IMR-90 (cell line): ENCODE measurements around the gene MID1. TPM values are rescaled to one million over a fixed set of nuclear protein-coding genes. Genes with fewer than 3 reads are reported as not detected.
A peak's percentile ranks its signal among the peaks of the same experiment; 100 is the strongest.

Experiments
- ATAC-seq: fragments of 200-7000 bp; cut with Tn5 transposase; 2 replicates; pipeline ENCODE4 v1.9.1; 2020; ENCODE audit warnings: low read depth, mild to moderate bottlenecking, moderate library complexity
- BruUV-seq: library from RNA; stranded (reverse); fragments of 400-500 nt; replicated peaks from 2 replicates; lab custom pipeline; 2021; lab: Mats Ljungman, UMichigan
- CTCF ChIA-PET: fragments of 300-600 bp; formaldehyde crosslinking; extraction: SDS; loops from one replicate; lab custom pipeline; 2021; ENCODE audit warnings: antibody characterized with exemption; lab: Yijun Ruan, JAX
- POLR2A ChIA-PET: fragments of 300-600 bp; sonication (Branson Sonifier 250); formaldehyde crosslinking; loops from one replicate; lab custom pipeline; 2022; ENCODE audit warnings: antibody characterized with exemption; ENCODE audit not compliant: unreplicated experiment; lab: Charles Lee
- DNase-seq: peaks from one replicate; pipeline ENCODE4 v3.0.0; 2013
- H2AFZ ChIP-seq: replicated peaks from 2 replicates; pipeline ENCODE3; 2013; ENCODE audit warnings: low read length, mild to moderate bottlenecking; ENCODE audit not compliant: poor library complexity
- H2AK5ac ChIP-seq: 2 replicates; pipeline ENCODE4 v1.6.1; 2013; ENCODE audit warnings: low read depth, low read length, inconsistent platforms
- H2AK9ac ChIP-seq: replicated peaks from 2 replicates; pipeline ENCODE3; 2013; ENCODE audit warnings: mild to moderate bottlenecking, low read depth, low read length, moderate library complexity; ENCODE audit not compliant: poor library complexity
- H2BK120ac ChIP-seq: 2 replicates; pipeline ENCODE4 v1.6.1; 2013; ENCODE audit warnings: low read depth, low read length, inconsistent platforms
- H2BK15ac ChIP-seq: 3 replicates; pipeline ENCODE4 v1.6.1; 2013; ENCODE audit warnings: low read depth, low read length, inconsistent platforms
- H2BK20ac ChIP-seq: 2 replicates; pipeline ENCODE4 v1.6.1; 2013; ENCODE audit warnings: low read depth, mild to moderate bottlenecking, inconsistent platforms, low read length, moderate library complexity
- H2BK5ac ChIP-seq: 2 replicates; pipeline ENCODE4 v1.6.1; 2013; ENCODE audit warnings: mild to moderate bottlenecking, low read depth, low read length, inconsistent platforms; ENCODE audit not compliant: poor library complexity, severe bottlenecking
- H3K14ac ChIP-seq: replicated peaks from 2 replicates; pipeline ENCODE4 v1.6.1; 2013; ENCODE audit warnings: low read depth, low read length, inconsistent platforms
- H3K18ac ChIP-seq: 2 replicates; pipeline ENCODE4 v1.6.1; 2013; ENCODE audit warnings: low read depth, low read length, control low read depth
- H3K23ac ChIP-seq: 2 replicates; pipeline ENCODE4 v1.6.1; 2013; ENCODE audit warnings: low read depth, low read length, inconsistent platforms
- H3K27ac ChIP-seq: 2 replicates; pipeline ENCODE4 v1.5.1; 2013; ENCODE audit warnings: mild to moderate bottlenecking, control low read depth, low read length; ENCODE audit not compliant: insufficient read depth
- H3K27me3 ChIP-seq: 2 replicates; pipeline ENCODE4 v1.6.1; 2013; ENCODE audit warnings: low read length; ENCODE audit not compliant: control insufficient read depth, insufficient read depth
- H3K36me3 ChIP-seq: 2 replicates; pipeline ENCODE4 v1.6.1; 2013; ENCODE audit warnings: low read length, mixed read lengths; ENCODE audit not compliant: control insufficient read depth, insufficient read depth
- H3K4ac ChIP-seq: 2 replicates; pipeline ENCODE4 v1.6.1; 2013; ENCODE audit warnings: low read depth, low read length, inconsistent platforms
- H3K4me1 ChIP-seq: 2 replicates; pipeline ENCODE4 v1.6.1; 2013; ENCODE audit warnings: low read length, mixed read lengths; ENCODE audit not compliant: control insufficient read depth, insufficient read depth
- H3K4me2 ChIP-seq: 2 replicates; pipeline ENCODE4 v1.6.1; 2013; ENCODE audit warnings: low read depth, mild to moderate bottlenecking, control low read depth, low read length, moderate library complexity
- H3K4me3 ChIP-seq: 2 replicates; pipeline ENCODE4 v1.5.1; 2013; ENCODE audit warnings: low read depth, mild to moderate bottlenecking, control low read depth, low read length, moderate library complexity; ENCODE audit not compliant: insufficient read depth
- H3K56ac ChIP-seq: 2 replicates; pipeline ENCODE4 v1.6.1; 2013; ENCODE audit warnings: low read length, inconsistent platforms; ENCODE audit not compliant: insufficient read depth; ENCODE audit errors: extremely low read depth
- H3K79me1 ChIP-seq, 2 experiments: 2 replicates each; pipeline ENCODE4 v1.6.1; 2013; ENCODE audit warnings: low read length in 2 of 2, inconsistent platforms in 1 of 2, low read depth in 1 of 2
- H3K9ac ChIP-seq: 2 replicates; pipeline ENCODE4 v1.6.1; 2013; ENCODE audit warnings: low read depth, low read length, control low read depth
- H3K9me1 ChIP-seq: 2 replicates; pipeline ENCODE4 v1.6.1; 2013; ENCODE audit warnings: low read length, inconsistent platforms; ENCODE audit not compliant: insufficient read depth
- H3K9me3 ChIP-seq: 2 replicates; pipeline ENCODE4 v1.6.1; 2013; ENCODE audit warnings: low read length; ENCODE audit not compliant: control insufficient read depth, insufficient read depth
- H4K20me1 ChIP-seq: 2 replicates; pipeline ENCODE4 v1.6.1; 2013; ENCODE audit warnings: low read length, inconsistent platforms; ENCODE audit not compliant: insufficient read depth
- H4K5ac ChIP-seq: 2 replicates; pipeline ENCODE4 v1.6.1; 2013; ENCODE audit warnings: mild to moderate bottlenecking, low read depth, low read length, control low read depth
- H4K8ac ChIP-seq, 2 experiments: 2 replicates each; pipeline ENCODE4 v1.6.1; 2013; ENCODE audit warnings: low read depth in 2 of 2, low read length in 2 of 2, control low read depth in 1 of 2, inconsistent platforms in 1 of 2
- H4K91ac ChIP-seq: 2 replicates; pipeline ENCODE4 v1.6.1; 2013; ENCODE audit warnings: low read depth, low read length, inconsistent platforms; ENCODE audit not compliant: insufficient read depth
- MXI1 ChIP-seq: IDR thresholded peaks from 2 replicates; pipeline ENCODE4 v1.6.1; 2012; ENCODE audit warnings: low read depth, mild to moderate bottlenecking, low read length, moderate library complexity, borderline replicate concordance
- POLR2A ChIP-seq: IDR thresholded peaks from 2 replicates; pipeline ENCODE4 v1.6.1; 2012; ENCODE audit warnings: mild to moderate bottlenecking, low read depth, low read length
- RCOR1 ChIP-seq: IDR thresholded peaks from 2 replicates; pipeline ENCODE4 v1.6.1; 2012; ENCODE audit warnings: mild to moderate bottlenecking, low read length, improper control_type of control experiment; ENCODE audit not compliant: insufficient replicate concordance
- USF2 ChIP-seq: fragments of 150-350 bp; IDR thresholded peaks from 2 replicates; pipeline ENCODE4 v1.6.1; 2017; ENCODE audit warnings: mild to moderate bottlenecking, antibody characterized with exemption, low read length, low read depth
- dilution Hi-C: fragments of 300-500 bp; cut with HindIII; formaldehyde crosslinking; loops from one replicate; pipeline ENCODE4 v1.14.3; 2018; ENCODE audit warnings: low sequenced_read_pairs; ENCODE audit not compliant: unreplicated experiment
- in situ Hi-C: fragments of 300-500 bp; cut with MboI; formaldehyde crosslinking; loops from 3 replicates; pipeline ENCODE4 v1.14.3; 2019; ENCODE audit warnings: low sequenced_read_pairs, inconsistent platforms, mixed read lengths
- intact Hi-C: fragments of 100-400 bp; cut with micrococcal nuclease; formaldehyde crosslinking; loops from 2 replicates; pipeline ENCODE4 v1.10.0; 2022
- polyA plus RNA-seq, 3 experiments: library from polyadenylated mRNA; depleted of rRNA; stranded (reverse); fragments of >200 nt; gene quantifications; 2 replicates each; pipeline ENCODE4 v1.2.3, GENCODE V29; 2012; ENCODE audit warnings: low replicate concordance in 1 of 3
- total RNA-seq: library from RNA; depleted of rRNA; stranded (reverse); fragments of >200 nt; gene quantifications from 2 replicates; pipeline ENCODE4 v1.2.3, GENCODE V29; 2012
- TF ChIP-seq, protein P1 (sequence below): conservative IDR thresholded peaks from 2 replicates; pipeline ENCODE4 v1.5.1; 2012; ENCODE audit warnings: mild to moderate bottlenecking, low read depth, low read length, improper control_type of control experiment

The MID1 gene
- total and polyA plus RNA-seq, 2 of the 4 experiments (the other 2 are of a cell fraction) = 37.2 to 106 TPM

- POLR2A ChIA-PET = no interaction called here
- Histone ChIP-seq H4K8ac (no peak overlapping the region), H3K36me3 (no peaks in the 10 kb centered on the region), H3K27ac (peak overlapping the region; percentile 64; the same call in 1 of the 2 replicates), H4K91ac (no peak overlapping the region), H3K9me3 (peaks cover 3% of the 10 kb centered on the region; the same call in 1 of the 2 replicates), H2AK9ac (no peak overlapping the region), H3K56ac (no peak overlapping the region), H3K4ac (no peak overlapping the region), H3K9ac (no peak overlapping the region), H3K18ac (no peak overlapping the region), H2BK15ac (no peak overlapping the region), H3K4me1 (no peaks in the 10 kb centered on the region), H2AK5ac (no peak overlapping the region), H3K14ac (no peak overlapping the region), H2BK5ac (peak overlapping the region; percentile 44), H3K23ac (no peak overlapping the region), H2AFZ (no peak overlapping the region), H4K20me1 (no peaks in the 10 kb centered on the region), H3K27me3 (no peaks in the 10 kb centered on the region), H3K4me3 (no peak overlapping the region), H3K9me1 (no peaks in the 10 kb centered on the region), H3K79me1 (no peaks in the 10 kb centered on the region), H3K4me2 (no peak overlapping the region), H2BK120ac (no peak overlapping the region), H2BK20ac (no peak overlapping the region), H4K5ac (no peak overlapping the region)
- DNase-seq (peak; percentile 83), ATAC-seq (peak; percentile 82)
- BruUV-seq = no TSS peak
- intact Hi-C loops (no loop called here), in situ Hi-C loops (no loop called here), dilution Hi-C loops (no loop called here)
- TF ChIP-seq MXI1 (no peak), USF2 (no peak), RCOR1 (no peak), POLR2A (no peak)
- TF ChIP-seq, protein P1, sequence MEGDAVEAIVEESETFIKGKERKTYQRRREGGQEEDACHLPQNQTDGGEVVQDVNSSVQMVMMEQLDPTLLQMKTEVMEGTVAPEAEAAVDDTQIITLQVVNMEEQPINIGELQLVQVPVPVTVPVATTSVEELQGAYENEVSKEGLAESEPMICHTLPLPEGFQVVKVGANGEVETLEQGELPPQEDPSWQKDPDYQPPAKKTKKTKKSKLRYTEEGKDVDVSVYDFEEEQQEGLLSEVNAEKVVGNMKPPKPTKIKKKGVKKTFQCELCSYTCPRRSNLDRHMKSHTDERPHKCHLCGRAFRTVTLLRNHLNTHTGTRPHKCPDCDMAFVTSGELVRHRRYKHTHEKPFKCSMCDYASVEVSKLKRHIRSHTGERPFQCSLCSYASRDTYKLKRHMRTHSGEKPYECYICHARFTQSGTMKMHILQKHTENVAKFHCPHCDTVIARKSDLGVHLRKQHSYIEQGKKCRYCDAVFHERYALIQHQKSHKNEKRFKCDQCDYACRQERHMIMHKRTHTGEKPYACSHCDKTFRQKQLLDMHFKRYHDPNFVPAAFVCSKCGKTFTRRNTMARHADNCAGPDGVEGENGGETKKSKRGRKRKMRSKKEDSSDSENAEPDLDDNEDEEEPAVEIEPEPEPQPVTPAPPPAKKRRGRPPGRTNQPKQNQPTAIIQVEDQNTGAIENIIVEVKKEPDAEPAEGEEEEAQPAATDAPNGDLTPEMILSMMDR = no peak
- CTCF ChIA-PET = no interaction called here
These were observed 215.9 kb downstream of the MID1 start for GRCh38 chrX:10404436-10404835.
